Spleen (tissue), 7 donors: Measurements from ENCODE around the gene PPP2R5C.

ENCODE experiments used
- POLR2AphosphoS5 ChIP-seq, 3 donors: sonication (generic); formaldehyde crosslinking; IDR thresholded peaks; one replicate each; pipeline ENCODE4 v1.5.1; 2017; ENCODE audit warnings: antibody characterized with exemption in 3 of 3
- TF ChIP-seq, protein P1 (sequence below), 11 experiments: fragments of 200-600 bp in 7 of 11; fragments of 450-650 bp in 4 of 11; sonication (generic) in 4 of 11; IDR thresholded peaks in 8 of 11; conservative IDR thresholded peaks in 3 of 11; 1 replicate in 7 of 11; 2 replicates in 4 of 11; pipeline versions ENCODE4 v1.4.0 to v1.8.0; 2016 to 2021; ENCODE audit warnings: antibody characterized with exemption in 11 of 11, inconsistent platforms in 4 of 11, mild to moderate bottlenecking in 1 of 11
- donor health status: DM: no; HTN: no; CAD: no; lungs with moderate emphysema.
- donor health status: DM: no; HTN: no; CAD: no.
- donor health status: DM: no; HTN: no; CAD: no.

DNA sequence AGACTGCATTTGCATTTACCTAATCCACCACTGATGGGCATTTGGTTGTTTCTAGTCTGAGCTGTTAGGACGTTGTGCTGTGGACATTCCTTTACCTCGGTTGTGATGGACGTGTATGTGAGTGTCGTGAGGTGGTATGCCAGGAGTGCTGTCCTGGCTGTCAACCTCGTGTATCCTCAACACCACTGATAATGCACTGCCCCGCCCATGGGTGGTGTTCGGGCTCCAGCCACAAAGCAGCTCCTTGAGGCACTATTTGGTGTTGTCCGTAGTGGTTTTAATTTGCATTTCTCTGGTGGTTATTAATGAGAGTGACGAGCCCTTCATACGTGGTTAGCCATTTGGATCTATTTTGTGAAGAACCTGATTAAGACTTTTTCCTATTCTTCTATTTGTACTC lies 87.6 kb downstream of the PPP2R5C start:
- TF ChIP-seq, protein P1, sequence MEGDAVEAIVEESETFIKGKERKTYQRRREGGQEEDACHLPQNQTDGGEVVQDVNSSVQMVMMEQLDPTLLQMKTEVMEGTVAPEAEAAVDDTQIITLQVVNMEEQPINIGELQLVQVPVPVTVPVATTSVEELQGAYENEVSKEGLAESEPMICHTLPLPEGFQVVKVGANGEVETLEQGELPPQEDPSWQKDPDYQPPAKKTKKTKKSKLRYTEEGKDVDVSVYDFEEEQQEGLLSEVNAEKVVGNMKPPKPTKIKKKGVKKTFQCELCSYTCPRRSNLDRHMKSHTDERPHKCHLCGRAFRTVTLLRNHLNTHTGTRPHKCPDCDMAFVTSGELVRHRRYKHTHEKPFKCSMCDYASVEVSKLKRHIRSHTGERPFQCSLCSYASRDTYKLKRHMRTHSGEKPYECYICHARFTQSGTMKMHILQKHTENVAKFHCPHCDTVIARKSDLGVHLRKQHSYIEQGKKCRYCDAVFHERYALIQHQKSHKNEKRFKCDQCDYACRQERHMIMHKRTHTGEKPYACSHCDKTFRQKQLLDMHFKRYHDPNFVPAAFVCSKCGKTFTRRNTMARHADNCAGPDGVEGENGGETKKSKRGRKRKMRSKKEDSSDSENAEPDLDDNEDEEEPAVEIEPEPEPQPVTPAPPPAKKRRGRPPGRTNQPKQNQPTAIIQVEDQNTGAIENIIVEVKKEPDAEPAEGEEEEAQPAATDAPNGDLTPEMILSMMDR (IDR thresholded peaks at IDR 0.05 in 8 of 11, conservative IDR thresholded peaks at IDR 0.05 in 3 of 11), result no peak
- peak in 1 of 3 donors; percentile 21 for TF ChIP-seq POLR2AphosphoS5 (IDR thresholded peaks at IDR 0.05)
